ENCODE results near the gene SERGEF. TPM values are rescaled to one million over a fixed set of nuclear protein-coding genes. Genes with fewer than 3 reads are reported as not detected.

The SERGEF gene
- total RNA-seq, 2 donors from 2014 or later: 26.7 to 42.1 TPM

- DNase-seq: no peak
- Mint-ChIP-seq H3K9me3 (peaks cover 25% of the 10 kb centered on the region), H3K27ac (no peak overlapping the region), H3K4me3 (no peak overlapping the region), H3K4me1 (peaks cover 3% of the 10 kb centered on the region), H3K36me3 (ENCODE audit: low read depth) (peaks cover 21% of the 10 kb centered on the region), H3K27me3 (ENCODE audit: insufficient read depth) (no peaks in the 10 kb centered on the region)
- no peaks in the 10 kb centered on the region for H3K4me1 ChIP-seq (ENCODE audit: control insufficient read depth, insufficient read depth, low read length)
- H3K27ac ChIP-seq (ENCODE audit: low read depth, low read length): no peak overlapping the region
- H3K4me3 ChIP-seq (ENCODE audit: low read length): no peak overlapping the region
- H3K27me3 ChIP-seq (ENCODE audit: control insufficient read depth, insufficient read depth, low read length, poor library complexity, severe bottlenecking): no peaks in the 10 kb centered on the region
- no peak for TF ChIP-seq CTCF (conservative IDR thresholded peaks at IDR 0.05)
- H3K9ac ChIP-seq (ENCODE audit: extremely low read depth, low read length, poor library complexity, severe bottlenecking): no peak overlapping the region
- WGBS, 2 experiments (ENCODE audit: insufficient coverage in 1 of 2, insufficient read length in 1 of 2): 91 to 95% methylated on average over 3 of the region's 3 CpGs
- peaks cover 21% of the 10 kb centered on the region for H3K9me3 ChIP-seq (ENCODE audit: control insufficient read depth, low read length)
- no peaks in the 10 kb centered on the region for H3K36me3 ChIP-seq (ENCODE audit: control insufficient read depth, insufficient read depth, low read length)
Observed at GRCh38 chr11:17865765-17866428, 146.9 kb downstream of the SERGEF start.

GRCh38 chr11:17864478-17864941, 148.3 kb downstream of the SERGEF start:
- H3K4me1 ChIP-seq (ENCODE audit: control insufficient read depth, insufficient read depth, low read length): no peaks in the 10 kb centered on the region
- no peak overlapping the region for H3K4me3 ChIP-seq (ENCODE audit: low read length)
- peaks cover 17% of the 10 kb centered on the region for H3K36me3 Mint-ChIP-seq (ENCODE audit: low read depth)
- no peaks in the 10 kb centered on the region for H3K27me3 ChIP-seq (ENCODE audit: control insufficient read depth, insufficient read depth, low read length, poor library complexity, severe bottlenecking)
- no peak overlapping the region for H3K27ac Mint-ChIP-seq
- peaks cover 18% of the 10 kb centered on the region for H3K9me3 Mint-ChIP-seq
- 30% methylated on average over 3 of the region's 3 CpGs for WGBS, 2 experiments (ENCODE audit: insufficient coverage in 1 of 2, insufficient read length in 1 of 2)
- H3K27me3 Mint-ChIP-seq (ENCODE audit: insufficient read depth): no peaks in the 10 kb centered on the region
- peak; percentile 82 for TF ChIP-seq CTCF (conservative IDR thresholded peaks at IDR 0.05)
- peak; percentile 83 for DNase-seq
- H3K4me3 Mint-ChIP-seq: no peak overlapping the region
- no peak overlapping the region for H3K27ac ChIP-seq (ENCODE audit: low read depth, low read length)
- H3K9ac ChIP-seq (ENCODE audit: extremely low read depth, low read length, poor library complexity, severe bottlenecking): no peak overlapping the region
- H3K9me3 ChIP-seq (ENCODE audit: control insufficient read depth, low read length): peaks cover 15% of the 10 kb centered on the region
- peaks cover 3% of the 10 kb centered on the region for H3K4me1 Mint-ChIP-seq
- H3K36me3 ChIP-seq (ENCODE audit: control insufficient read depth, insufficient read depth, low read length): no peaks in the 10 kb centered on the region

DNA sequence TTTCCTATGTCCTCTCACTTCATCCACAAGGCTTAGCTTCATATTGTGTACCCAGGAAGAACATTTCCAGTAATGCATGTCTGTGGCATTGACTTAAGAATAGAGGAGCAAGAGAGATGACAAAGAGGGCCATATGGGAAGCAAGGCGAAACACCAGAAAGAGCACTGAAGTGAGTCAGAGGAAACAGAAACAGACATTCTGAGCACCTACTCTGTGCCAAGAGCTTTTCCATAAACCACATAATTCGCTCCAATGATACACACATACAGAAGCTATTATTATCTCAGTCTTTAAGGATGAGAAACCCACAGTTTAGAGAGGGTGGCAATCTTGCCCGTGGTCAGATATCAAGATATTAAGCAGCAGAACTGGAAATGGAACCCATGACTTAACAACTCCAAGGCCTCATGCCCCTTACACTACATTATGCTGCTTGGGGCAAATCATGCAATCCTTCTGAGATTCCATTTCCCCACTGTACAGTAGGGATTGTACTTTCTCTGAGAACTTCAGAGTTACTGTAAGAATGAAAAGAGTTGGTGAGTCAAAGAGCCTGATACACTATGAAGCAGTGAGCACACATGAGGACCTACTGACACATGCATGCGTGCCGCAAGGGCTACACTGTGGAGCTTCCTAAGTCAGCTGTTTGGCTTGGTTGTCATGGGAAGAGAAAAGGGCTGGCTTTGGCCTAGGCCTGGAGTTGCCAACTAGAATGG, 151.7 kb downstream of the SERGEF start:
- no peaks in the 10 kb centered on the region for H3K9me3 Mint-ChIP-seq
- H3K36me3 Mint-ChIP-seq (ENCODE audit: low read depth): no peaks in the 10 kb centered on the region
- H3K4me3 Mint-ChIP-seq: no peak overlapping the region

More for the DNA sequence above, 151.7 kb downstream of the SERGEF start:
- no peaks in the 10 kb centered on the region for H3K9me3 ChIP-seq (ENCODE audit: control insufficient read depth, low read length)
- H3K27me3 Mint-ChIP-seq (ENCODE audit: insufficient read depth): no peaks in the 10 kb centered on the region
- peaks cover 3% of the 10 kb centered on the region for H3K4me1 Mint-ChIP-seq
- H3K9ac ChIP-seq (ENCODE audit: extremely low read depth, low read length, poor library complexity, severe bottlenecking): no peak overlapping the region
- no peaks in the 10 kb centered on the region for H3K4me1 ChIP-seq (ENCODE audit: control insufficient read depth, insufficient read depth, low read length)
- TF ChIP-seq CTCF (conservative IDR thresholded peaks at IDR 0.05): no peak
- H3K4me3 ChIP-seq (ENCODE audit: low read length): no peak overlapping the region
- H3K36me3 ChIP-seq (ENCODE audit: control insufficient read depth, insufficient read depth, low read length): no peaks in the 10 kb centered on the region
- no peaks in the 10 kb centered on the region for H3K27me3 ChIP-seq (ENCODE audit: control insufficient read depth, insufficient read depth, low read length, poor library complexity, severe bottlenecking)
- H3K27ac ChIP-seq (ENCODE audit: low read depth, low read length): no peak overlapping the region
- H3K27ac Mint-ChIP-seq: no peak overlapping the region
- WGBS, 2 experiments (ENCODE audit: insufficient coverage in 1 of 2, insufficient read length in 1 of 2): 86 to 97% methylated on average over 1 to 5 of the region's 5 CpGs
- DNase-seq: no peak
